HCT116 (cell line): Measurements from ENCODE around the gene CSH2.
"Not testable (repeated sequence)": the region's sequence is repeated elsewhere in the genome, so short reads cannot be mapped to it uniquely, and the experiment has no call there.

Experiments used
- CEBPB ChIP-seq: IDR thresholded peaks from 2 replicates; pipeline ENCODE4 v1.6.1; 2012; ENCODE audit warnings: low read depth
- CTCF ChIP-seq, 3 experiments: fragments of 200-600 bp in 1 of 3; sonication (generic) in 1 of 3; IDR thresholded peaks in 2 of 3; conservative IDR thresholded peaks in 1 of 3; 2 replicates each; pipeline ENCODE4 v1.5.1; 2012 to 2017; ENCODE audit warnings: low read depth in 2 of 3, low read length in 2 of 3, antibody characterized with exemption in 1 of 3, borderline replicate concordance in 1 of 3, control low read depth in 1 of 3, mild to moderate bottlenecking in 1 of 3, mixed read lengths in 1 of 3, mixed run types in 1 of 3, moderate library complexity in 1 of 3; ENCODE audit not compliant: insufficient read depth in 1 of 3
- EGR1 ChIP-seq: IDR thresholded peaks from 2 replicates; pipeline ENCODE4 v1.6.1; 2012; ENCODE audit warnings: low read depth
- ELF1 ChIP-seq: IDR thresholded peaks from 2 replicates; pipeline ENCODE4 v1.6.1; 2012; ENCODE audit warnings: low read depth, borderline replicate concordance
- EZH2phosphoT487 ChIP-seq: fragments of 200-600 bp; IDR thresholded peaks from 2 replicates; pipeline ENCODE4 v1.6.1; 2018; ENCODE audit warnings: antibody characterized with exemption, borderline replicate concordance
- POLR2A ChIP-seq: IDR thresholded peaks from 2 replicates; pipeline ENCODE4 v1.7.0; 2011; ENCODE audit warnings: borderline replicate concordance; ENCODE audit not compliant: insufficient read depth, insufficient read length; ENCODE audit errors: extremely low read depth
- POLR2AphosphoS5 ChIP-seq: IDR thresholded peaks from 2 replicates; pipeline ENCODE4 v1.6.1; 2011; ENCODE audit warnings: mild to moderate bottlenecking, low read depth, low read length, moderate library complexity
- RAD21 ChIP-seq: IDR thresholded peaks from 2 replicates; pipeline ENCODE4 v1.6.1; 2012; ENCODE audit warnings: low read depth, mild to moderate bottlenecking
- YY1 ChIP-seq: IDR thresholded peaks from 2 replicates; pipeline ENCODE4 v1.6.1; 2011; ENCODE audit warnings: low read length, low read depth, moderate library complexity, mild to moderate bottlenecking; ENCODE audit not compliant: insufficient replicate concordance; ENCODE audit errors: extremely low read depth
- ZNF274 ChIP-seq: fragments of 200-500 bp; sonication (Bioruptor generic); IDR thresholded peaks from 2 replicates; pipeline ENCODE4 v1.6.1; 2014; ENCODE audit warnings: mild to moderate bottlenecking, low read depth, low read length, inconsistent platforms

- not testable (repeated sequence) for TF ChIP-seq ELF1; CTCF (IDR thresholded peaks at IDR 0.05 in 2 of 3, conservative IDR thresholded peaks at IDR 0.05 in 1 of 3; ENCODE audit: borderline replicate concordance in 1 of 3, insufficient read depth in 1 of 3, low read depth in 2 of 3, low read length in 2 of 3); EGR1; POLR2AphosphoS5; CEBPB; RAD21; EZH2phosphoT487; YY1; POLR2A; ZNF274
Measured at GRCh38 chr17:63920779-63921178, 47.3 kb upstream of the CSH2 start.
